ENCODE measurements around the gene KMT5B. TPM values are rescaled to one million over a fixed set of nuclear protein-coding genes. Genes with fewer than 3 reads are reported as not detected.

The KMT5B gene
- total and polyA plus RNA-seq, 10 of the 15 experiments (the other 5 are each of a cell fraction or from before 2014, with no cell fraction given), result 4.7 to 21.8 (median 18.0) TPM

GRCh38 chr11:68256331-68256741 lies 43.2 kb upstream of the KMT5B start (continued):
- TF ChIP-seq BCLAF1 (IDR thresholded peaks at IDR 0.05) (no peak), PAX5 (IDR thresholded peaks at IDR 0.05; ENCODE audit: borderline replicate concordance, low read depth, low read length) (no peak), PKNOX1 (IDR thresholded peaks at IDR 0.05) (no peak)
- TF ChIP-seq, protein P1, sequence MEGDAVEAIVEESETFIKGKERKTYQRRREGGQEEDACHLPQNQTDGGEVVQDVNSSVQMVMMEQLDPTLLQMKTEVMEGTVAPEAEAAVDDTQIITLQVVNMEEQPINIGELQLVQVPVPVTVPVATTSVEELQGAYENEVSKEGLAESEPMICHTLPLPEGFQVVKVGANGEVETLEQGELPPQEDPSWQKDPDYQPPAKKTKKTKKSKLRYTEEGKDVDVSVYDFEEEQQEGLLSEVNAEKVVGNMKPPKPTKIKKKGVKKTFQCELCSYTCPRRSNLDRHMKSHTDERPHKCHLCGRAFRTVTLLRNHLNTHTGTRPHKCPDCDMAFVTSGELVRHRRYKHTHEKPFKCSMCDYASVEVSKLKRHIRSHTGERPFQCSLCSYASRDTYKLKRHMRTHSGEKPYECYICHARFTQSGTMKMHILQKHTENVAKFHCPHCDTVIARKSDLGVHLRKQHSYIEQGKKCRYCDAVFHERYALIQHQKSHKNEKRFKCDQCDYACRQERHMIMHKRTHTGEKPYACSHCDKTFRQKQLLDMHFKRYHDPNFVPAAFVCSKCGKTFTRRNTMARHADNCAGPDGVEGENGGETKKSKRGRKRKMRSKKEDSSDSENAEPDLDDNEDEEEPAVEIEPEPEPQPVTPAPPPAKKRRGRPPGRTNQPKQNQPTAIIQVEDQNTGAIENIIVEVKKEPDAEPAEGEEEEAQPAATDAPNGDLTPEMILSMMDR (IDR thresholded peaks at IDR 0.05 in 2 of 3, conservative IDR thresholded peaks at IDR 0.05 in 1 of 3; ENCODE audit: control insufficient read depth in 2 of 3, extremely low read depth in 1 of 3, insufficient read depth in 1 of 3, low read depth in 3 of 3, low read length in 3 of 3), result no peak

- H3K4me3 ChIP-seq, result no peak overlapping the region
- H3K4me1 ChIP-seq (ENCODE audit: control insufficient read depth, insufficient read depth, low read length), result peaks cover 4% of the 10 kb centered on the region
- peaks cover 1% of the 10 kb centered on the region; the same call in 1 of the 3 replicates for H3K9me3 ChIP-seq (replicated peaks; ENCODE audit: control insufficient read depth, insufficient read depth, low read length)
- no peak for ATAC-seq
- no peaks in the 10 kb centered on the region for H4K20me1 ChIP-seq (ENCODE audit: control insufficient read depth, insufficient read depth)
- H3K36me3 ChIP-seq (ENCODE audit: control insufficient read depth in 2 of 2, insufficient read depth in 2 of 2, low read length in 1 of 2), result peaks cover 0 to 2% of the 10 kb centered on the region in 2 experiments; a peak in 1 of 4 replicates
- ChIA-PET POLR2A (no interaction called here), CTCF (interaction anchor here (0.9 to 14.0 kb wide), 3 partner anchors 11 to 129 kb away, joined by 3 to 365 read pairs (median 30); no protein-coding TSS in a partner anchor), RAD21 (ENCODE audit: unreplicated experiment) (no interaction called here), SMC1A (ENCODE audit: uncharacterized antibody, unreplicated experiment) (no interaction called here)
- no peak for FAIRE-seq
- 64% methylated on average over 13 of the region's 13 CpGs for WGBS (ENCODE audit: insufficient coverage, insufficient replicate concordance, low lambda C conversion rate, missing lambda C conversion rate)
- H2AFZ ChIP-seq (ENCODE audit: control insufficient read depth, low read depth, low read length), result no peak overlapping the region
- in situ Hi-C loops (cut with MboI) (loop anchor here (5.0 kb wide), 2 partner anchors 42 to 127 kb away; no protein-coding TSS in a partner anchor), intact Hi-C loops (cut with micrococcal nuclease; ENCODE audit: unreplicated experiment) (no loop called here)
- DNase-seq (ENCODE audit: low read depth, low spot score), result no peak
- no TSS peak for BruUV-seq (replicated peaks)
- H3K9ac ChIP-seq (ENCODE audit: control insufficient read depth, insufficient read depth, low read length), result no peak overlapping the region
- H3K27ac ChIP-seq (ENCODE audit: control insufficient read depth, insufficient read depth), result no peak overlapping the region
- no peaks in the 10 kb centered on the region; a peak in 1 of 4 replicates for H3K27me3 ChIP-seq (replicated peaks in 1 of 2; ENCODE audit: control insufficient read depth in 2 of 2, insufficient read depth in 2 of 2, low read length in 1 of 2)
- no peak overlapping the region for H3K4me2 ChIP-seq (ENCODE audit: control insufficient read depth, insufficient read depth)
- no peaks in the 10 kb centered on the region for H3K79me2 ChIP-seq (ENCODE audit: control insufficient read depth, insufficient read depth, low read length)
- TF ChIP-seq FOXK2 (IDR thresholded peaks at IDR 0.05) (no peak), PAX8 (IDR thresholded peaks at IDR 0.05) (no peak), BACH1 (IDR thresholded peaks at IDR 0.05; ENCODE audit: borderline replicate concordance) (no peak), FOS (IDR thresholded peaks at IDR 0.05; ENCODE audit: borderline replicate concordance, extremely low read depth, insufficient read length) (no peak), TAF1 (IDR thresholded peaks at IDR 0.05; ENCODE audit: borderline replicate concordance, low read depth, low read length) (no peak), TBL1XR1 (IDR thresholded peaks at IDR 0.05; ENCODE audit: low read depth, low read length) (no peak), SMAD1 (IDR thresholded peaks at IDR 0.05; ENCODE audit: low read depth, partially characterized antibody) (no peak), ZBTB4 (CRISPR knock-in tag; IDR thresholded peaks at IDR 0.05) (no peak), IKZF1 (conservative IDR thresholded peaks at IDR 0.05) (no peak)
Measured at GRCh38 chr11:68255526-68255925, 42.4 kb upstream of the KMT5B start.
